Peyer's patch (tissue), 4 donors: ENCODE results near the gene MBNL2.

Source experiments
- CTCF ChIP-seq, 6 experiments: fragments of 450-650 bp in 4 of 6; fragments of 200-600 bp in 2 of 6; sonication (generic) in 1 of 6; IDR thresholded peaks; one replicate each; pipeline ENCODE4 v1.5.1; 2017 to 2019; ENCODE audit warnings: antibody characterized with exemption in 6 of 6, mild to moderate bottlenecking in 3 of 6, moderate library complexity in 1 of 6
- POLR2A ChIP-seq, 2 donors: fragments of 450-650 bp; IDR thresholded peaks; one replicate each; pipeline ENCODE4 v1.5.1; 2017; ENCODE audit warnings: antibody characterized with exemption in 2 of 2, mild to moderate bottlenecking in 2 of 2, moderate library complexity in 2 of 2

GRCh38 chr13:97205982-97206381 is 16.2 kb upstream of the MBNL2 start:
- no peak for TF ChIP-seq CTCF (IDR thresholded peaks at IDR 0.05)
- TF ChIP-seq POLR2A (IDR thresholded peaks at IDR 0.05), result no peak
